ENCODE data around the gene PLCG2. TPM values are rescaled to one million over a fixed set of nuclear protein-coding genes. Genes with fewer than 3 reads are reported as not detected.

Gene PLCG2
- total RNA-seq, 1 experiment from 2014 or later: 6.0 TPM

- Histone ChIP-seq H2BK12ac (ENCODE audit: insufficient read length, low read depth, low read length) (no peak overlapping the region), H3K79me2 (ENCODE audit: insufficient read depth, low read length) (no peaks in the 10 kb centered on the region), H3K4me1 (ENCODE audit: insufficient read depth, low read length) (peaks cover 4% of the 10 kb centered on the region; the same call in 1 of the 2 replicates), H4K20me1 (ENCODE audit: control insufficient read depth, insufficient read depth, insufficient read length) (no peaks in the 10 kb centered on the region), H2BK15ac (ENCODE audit: low read depth, low read length) (no peak overlapping the region), H4K5ac (ENCODE audit: insufficient read length, low read depth, low read length) (no peak overlapping the region), H3T11ph (ENCODE audit: low read length) (no peak overlapping the region), H2BK120ac (ENCODE audit: low read depth, low read length, poor library complexity, severe bottlenecking) (no peak overlapping the region), H2AK5ac (ENCODE audit: insufficient read length, low read length) (no peak overlapping the region), H3K27me3 (ENCODE audit: insufficient read depth, low read length) (no peaks in the 10 kb centered on the region), H3K14ac (ENCODE audit: insufficient read depth, low read length) (no peak overlapping the region), H3K4me2 (ENCODE audit: insufficient read depth, insufficient read length, low read length) (no peak overlapping the region), H3K18ac (ENCODE audit: insufficient read length, low read depth, low read length) (no peak overlapping the region), H3K79me1 (ENCODE audit: insufficient read depth, low read depth, low read length, poor library complexity, severe bottlenecking) (no peaks in the 10 kb centered on the region), H3K9me3 (ENCODE audit: control insufficient read depth, low read depth, low read length) (no peaks in the 10 kb centered on the region), H3K23ac (ENCODE audit: insufficient read length, low read depth, low read length) (no peak overlapping the region), H2BK20ac (ENCODE audit: low read depth, low read length, poor library complexity, severe bottlenecking) (no peak overlapping the region), H2BK5ac (ENCODE audit: insufficient read length, low read length) (no peak overlapping the region), H4K91ac (ENCODE audit: insufficient read length, low read depth, low read length) (no peak overlapping the region), H2AFZ (ENCODE audit: low read length) (no peak overlapping the region), H3K9ac (ENCODE audit: extremely low read depth, insufficient read length, low read length) (no peak overlapping the region), H3K56ac (ENCODE audit: insufficient read length, low read depth, low read length) (no peak overlapping the region), H3K27ac (ENCODE audit: insufficient read length, low read depth, low read length) (no peak overlapping the region), H3K23me2 (ENCODE audit: insufficient read length, low read depth, low read length, poor library complexity, severe bottlenecking) (no peaks in the 10 kb centered on the region), H3K4ac (ENCODE audit: low read depth, low read length) (no peak overlapping the region), H4K8ac (replicated peaks; ENCODE audit: insufficient read length, low read depth, low read length) (no peak overlapping the region)
- H3K9me3 Mint-ChIP-seq: no peaks in the 10 kb centered on the region
- WGBS (ENCODE audit: extremely low coverage, insufficient read length, low lambda C conversion rate): no CpG with 5 or more reads among the region's 23 CpGs
- no peak overlapping the region for H3K27ac Mint-ChIP-seq
- no peaks in the 10 kb centered on the region for H3K27me3 Mint-ChIP-seq (ENCODE audit: low read depth)
- no peak overlapping the region for H3K4me3 Mint-ChIP-seq
- peaks cover 33 to 36% of the 10 kb centered on the region in 2 experiments for H3K4me1 Mint-ChIP-seq
- no peaks in the 10 kb centered on the region; a peak in 3 of 7 replicates for H3K36me3 Mint-ChIP-seq (ENCODE audit: insufficient read depth in 1 of 3, low read depth in 3 of 3)
- no peak for TF ChIP-seq CTCF (conservative IDR thresholded peaks at IDR 0.05)
- peak; percentile 20 for DNase-seq
Observed at GRCh38 chr16:81936209-81937000, 157.3 kb downstream of the PLCG2 start.
